HG02884 (cell line): ENCODE measurements around the gene AHNAK.
"Not testable (repeated sequence)": the region's sequence is repeated elsewhere in the genome, so short reads cannot be mapped to it uniquely, and the experiment has no call there.

Experiments used
- ATAC-seq: cut with Tn5 transposase; IDR thresholded peaks from one replicate; pipeline ENCODE4 v1.9.1; 2021; ENCODE audit warnings: mild to moderate bottlenecking, moderate library complexity; ENCODE audit not compliant: unreplicated experiment

Gene AHNAK

DNA sequence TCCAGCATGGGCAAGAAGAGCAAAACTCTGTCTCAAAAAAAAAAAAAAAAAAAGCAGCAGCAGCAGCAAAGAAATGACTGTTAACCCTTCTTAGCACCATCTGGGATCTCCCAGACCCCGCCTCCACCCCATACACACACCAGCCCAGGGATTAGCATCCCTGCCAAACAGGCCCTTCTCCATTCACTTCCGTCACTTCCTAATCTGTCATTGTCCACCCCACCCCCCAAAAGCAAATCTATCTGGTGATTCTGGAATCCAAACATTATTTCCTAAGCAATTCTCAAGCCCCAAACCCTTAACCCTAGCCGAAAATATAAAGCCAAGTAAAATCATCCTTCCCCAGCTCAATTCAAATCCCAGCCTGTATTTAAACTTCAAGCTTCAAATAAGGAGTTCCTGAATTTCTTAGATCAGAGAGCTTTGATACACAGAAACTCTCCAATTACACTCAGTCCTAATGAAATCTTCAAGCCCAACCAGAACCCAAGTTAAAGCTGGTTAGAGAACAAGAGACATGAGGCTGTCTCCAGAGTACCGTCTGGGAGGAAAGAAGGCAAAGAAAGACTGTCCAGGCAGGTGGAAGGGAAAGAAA lies 6.0 kb upstream of the AHNAK start:
- no peak for ATAC-seq

DNA sequence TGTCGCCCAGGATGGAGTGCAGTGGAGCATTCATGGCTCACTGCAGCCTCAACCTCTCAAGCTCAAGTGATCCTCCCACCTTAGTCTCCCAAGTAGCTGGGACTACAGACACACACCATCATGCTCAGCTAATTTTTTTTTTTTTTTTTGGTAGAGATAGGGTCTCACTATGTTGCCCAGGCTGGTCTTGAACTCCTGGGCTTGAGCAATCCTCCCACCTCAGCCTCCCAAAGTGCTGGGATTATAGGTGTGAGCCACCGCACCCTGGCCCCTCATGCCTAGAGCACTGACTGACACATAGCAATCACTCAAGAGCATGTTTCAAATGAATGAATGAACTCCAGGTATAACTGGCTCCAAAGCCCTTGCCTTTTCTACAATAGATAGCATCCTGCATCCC lies 3.9 kb upstream of the AHNAK start:
- ATAC-seq = not testable (repeated sequence)

DNA sequence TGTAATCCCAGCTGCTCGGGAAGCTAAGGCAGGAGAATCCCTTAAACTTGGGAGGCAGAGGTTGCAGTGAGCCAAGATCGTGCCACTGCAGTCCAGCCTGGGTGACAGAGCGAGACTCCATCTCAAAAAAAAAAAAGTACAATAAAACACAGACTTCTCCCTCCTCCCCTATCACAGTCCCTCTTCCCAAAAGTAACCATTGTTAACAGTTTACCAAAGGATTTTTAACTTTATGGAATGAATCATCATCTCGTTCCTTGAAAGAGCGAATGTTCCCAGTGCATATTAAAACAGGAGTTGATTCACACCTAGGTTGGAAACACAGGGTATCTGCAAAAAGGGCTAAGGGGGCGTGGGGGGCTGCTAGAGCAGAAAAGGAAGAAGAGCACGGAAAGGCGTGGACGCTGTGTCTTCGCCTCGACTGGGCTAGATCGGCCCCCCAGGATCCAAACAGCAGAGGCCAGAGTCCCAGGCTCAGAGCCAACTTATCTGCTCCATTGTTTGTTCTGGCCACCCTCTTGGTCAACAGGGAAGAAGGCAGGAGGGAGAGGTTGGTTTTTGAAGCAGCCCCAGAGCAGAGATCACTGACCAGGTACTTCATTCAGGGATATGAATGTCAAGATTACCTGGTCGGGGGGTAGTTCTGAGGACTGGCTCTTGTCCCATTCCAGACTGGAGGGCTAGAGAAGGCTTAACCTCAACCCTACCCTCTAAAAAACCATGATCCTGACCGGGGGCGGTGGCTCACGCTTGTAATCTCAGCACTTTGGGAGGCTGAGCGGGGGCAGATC lies 2.1 kb upstream of the AHNAK start:
- ATAC-seq = no peak

DNA sequence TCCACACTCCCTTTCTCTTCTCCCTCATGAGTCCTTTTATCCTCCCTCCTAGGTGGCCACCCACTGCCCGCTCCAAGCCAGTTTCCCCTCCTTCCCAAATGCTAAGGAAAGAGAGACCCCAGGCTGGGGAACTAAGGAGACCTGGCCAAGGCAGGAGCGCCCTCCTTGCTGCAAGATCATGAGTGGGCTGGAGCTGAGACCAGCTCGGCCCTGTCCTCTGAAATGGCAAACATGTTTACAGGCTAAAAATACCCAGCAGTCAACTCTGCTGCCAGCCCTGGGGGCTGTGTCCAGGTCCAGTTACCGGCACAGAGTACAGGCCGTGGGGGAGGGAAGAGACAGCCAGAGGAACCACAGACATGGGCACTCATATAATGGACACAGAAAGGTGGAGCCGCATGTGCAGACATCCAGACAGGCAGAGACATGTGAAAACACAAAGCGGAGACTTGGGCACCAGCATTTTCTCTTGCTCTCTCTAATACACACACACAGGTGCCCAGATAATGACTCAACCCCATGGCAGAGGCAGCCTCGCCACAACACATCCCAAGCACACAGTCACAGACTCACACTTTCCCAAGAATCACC lies 1.2 kb upstream of the AHNAK start:
- ATAC-seq = no peak

DNA sequence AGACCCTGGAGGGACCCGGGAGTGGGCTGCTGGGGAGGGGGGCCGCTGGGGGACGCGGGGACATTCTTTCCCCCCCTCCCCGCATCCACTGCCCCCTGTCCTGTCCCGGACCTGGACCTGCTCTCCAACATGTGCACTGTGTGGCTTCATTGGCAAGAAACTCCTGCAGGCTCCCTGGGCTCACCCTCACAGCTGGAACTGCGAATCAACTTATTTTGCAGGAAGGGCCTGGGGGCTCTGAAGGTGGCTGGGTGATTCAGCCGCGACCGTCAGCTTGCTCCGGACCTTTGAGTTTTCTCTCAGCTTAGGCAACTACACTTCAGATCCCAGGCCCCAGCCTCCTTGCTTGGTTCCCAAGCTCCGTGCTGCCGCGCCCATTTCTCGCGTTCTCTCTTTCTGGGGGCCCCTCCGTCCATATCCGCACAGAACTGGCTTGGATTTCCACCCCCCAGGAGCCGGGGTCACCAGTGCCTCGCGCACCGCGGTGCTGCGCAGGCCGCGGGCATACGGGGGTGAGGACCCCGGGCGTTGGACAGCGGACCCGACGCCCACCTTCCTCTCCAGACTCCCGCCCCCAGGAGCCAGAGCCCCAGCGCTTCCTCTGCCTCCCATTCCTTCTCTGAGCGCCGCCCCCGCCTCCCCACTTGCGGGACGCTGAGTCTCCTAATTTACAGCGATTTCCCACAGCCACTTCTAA lies 471 bp upstream of the AHNAK start:
- ATAC-seq = no peak

DNA sequence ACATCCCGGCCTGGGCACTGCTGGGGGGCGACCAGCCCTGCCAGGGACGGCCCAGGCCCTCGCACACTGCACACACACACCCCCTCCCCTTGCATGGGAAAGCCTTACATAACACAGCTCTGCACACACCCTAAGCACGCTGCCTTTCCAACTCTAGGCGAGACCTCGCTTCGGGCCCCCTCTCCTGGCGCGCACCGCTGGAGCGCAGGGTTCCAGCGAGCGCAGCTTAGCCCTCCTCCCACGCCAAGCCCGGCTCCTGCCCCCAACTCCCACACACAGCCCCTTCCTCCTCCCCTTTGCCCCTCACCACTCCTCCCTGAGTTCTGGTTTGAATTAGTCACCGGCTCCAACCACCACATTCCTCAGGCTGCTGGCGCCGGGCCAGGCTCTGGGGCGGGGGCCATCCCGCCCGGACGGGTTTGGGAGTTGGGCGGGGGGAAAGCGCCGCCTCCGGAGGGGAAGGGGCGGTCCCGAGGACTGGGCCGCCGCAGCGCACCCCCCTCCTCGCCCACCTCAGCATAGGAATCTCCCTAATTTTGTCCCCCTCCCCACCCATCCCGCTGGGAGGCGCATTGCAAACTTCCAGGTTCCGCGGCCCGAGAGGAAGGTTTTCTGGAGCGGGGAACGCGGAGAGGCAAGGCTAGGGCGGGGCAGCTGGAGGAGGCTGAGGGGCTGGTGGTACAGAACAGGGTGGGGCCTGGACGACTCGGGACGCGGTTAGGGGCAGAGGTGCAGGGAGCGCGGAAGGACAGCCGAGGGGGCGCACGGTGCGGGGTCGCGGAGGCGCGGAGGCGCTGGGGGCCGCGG lies 966 bp downstream of the AHNAK start:
- no peak for ATAC-seq

DNA sequence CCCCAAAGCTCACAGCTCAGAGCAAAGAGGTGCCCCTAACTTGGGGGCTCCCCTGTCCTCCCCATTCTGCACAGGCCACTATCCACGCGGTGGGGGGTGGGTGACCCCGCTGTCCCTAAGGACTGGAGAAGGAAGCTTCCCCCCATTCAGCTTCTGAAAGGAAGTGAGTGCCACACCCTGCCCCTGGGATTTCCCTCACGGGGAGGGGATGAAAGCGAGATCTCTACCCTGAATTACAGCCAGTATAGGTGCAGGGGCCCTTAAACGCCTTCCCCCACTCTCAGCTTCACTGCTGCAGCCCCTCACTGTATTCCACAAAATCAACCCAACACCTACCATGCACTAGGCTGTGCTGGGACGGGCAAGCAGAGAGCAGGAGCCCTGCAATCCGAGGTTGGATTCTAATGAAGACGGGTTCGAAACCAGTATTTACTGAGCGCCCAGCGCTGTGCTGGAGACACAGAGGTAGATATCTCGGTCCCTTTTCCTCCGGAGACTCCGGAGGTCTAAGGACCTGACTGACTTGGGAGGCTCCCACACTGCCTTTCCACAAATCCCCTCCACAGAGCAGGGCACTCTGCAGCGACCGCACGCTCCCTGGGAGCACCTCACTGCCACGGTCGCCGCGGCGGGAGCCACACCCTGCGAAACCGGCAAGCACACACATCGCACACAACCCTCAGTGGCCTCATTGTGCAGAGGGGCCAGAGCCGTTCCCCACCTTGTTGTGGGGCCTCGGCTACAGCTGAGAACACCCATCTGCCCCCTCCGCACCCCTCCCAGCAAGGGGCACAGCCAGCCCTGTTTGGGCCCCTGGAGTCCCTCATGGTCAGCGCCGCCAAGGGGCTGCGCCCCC lies 1.8 kb downstream of the AHNAK start:
- no peak for ATAC-seq

DNA sequence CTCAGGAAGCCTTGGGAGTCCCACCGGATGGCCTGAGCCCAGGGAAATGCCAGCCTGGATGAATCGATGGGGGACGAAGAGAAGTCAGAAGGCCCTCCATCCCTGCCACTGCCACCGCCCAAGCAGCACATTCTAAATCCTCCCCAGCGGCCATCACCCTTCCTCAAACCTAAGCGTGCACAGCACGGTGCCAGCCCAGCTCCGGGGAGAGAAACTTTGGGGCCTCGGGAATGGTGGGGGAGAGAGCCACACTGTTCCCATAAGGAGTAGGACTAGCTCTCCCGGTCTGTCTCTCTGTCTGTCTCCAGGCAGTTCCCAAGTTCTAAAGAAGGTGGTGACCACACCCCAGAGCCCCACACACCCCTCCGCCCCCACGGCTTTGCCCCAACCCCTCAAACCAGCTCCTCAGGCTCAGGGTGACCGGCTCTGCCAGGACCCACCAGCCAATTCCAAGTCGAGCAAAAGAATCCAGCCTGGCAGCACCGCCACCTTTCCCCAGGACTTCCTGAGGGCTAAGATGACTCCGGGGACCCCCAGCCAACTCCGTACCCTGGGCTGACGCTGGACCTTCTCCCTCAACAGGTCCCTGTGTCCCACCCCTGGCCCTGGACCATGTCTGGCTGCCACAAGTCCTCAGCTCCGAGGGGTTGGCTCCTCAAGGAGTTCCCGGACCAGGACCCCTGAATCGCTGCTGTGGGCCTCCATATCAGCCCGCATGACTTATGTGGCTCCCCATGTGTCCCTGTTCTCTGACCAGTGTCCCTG lies 2.7 kb downstream of the AHNAK start:
- no peak for ATAC-seq

DNA sequence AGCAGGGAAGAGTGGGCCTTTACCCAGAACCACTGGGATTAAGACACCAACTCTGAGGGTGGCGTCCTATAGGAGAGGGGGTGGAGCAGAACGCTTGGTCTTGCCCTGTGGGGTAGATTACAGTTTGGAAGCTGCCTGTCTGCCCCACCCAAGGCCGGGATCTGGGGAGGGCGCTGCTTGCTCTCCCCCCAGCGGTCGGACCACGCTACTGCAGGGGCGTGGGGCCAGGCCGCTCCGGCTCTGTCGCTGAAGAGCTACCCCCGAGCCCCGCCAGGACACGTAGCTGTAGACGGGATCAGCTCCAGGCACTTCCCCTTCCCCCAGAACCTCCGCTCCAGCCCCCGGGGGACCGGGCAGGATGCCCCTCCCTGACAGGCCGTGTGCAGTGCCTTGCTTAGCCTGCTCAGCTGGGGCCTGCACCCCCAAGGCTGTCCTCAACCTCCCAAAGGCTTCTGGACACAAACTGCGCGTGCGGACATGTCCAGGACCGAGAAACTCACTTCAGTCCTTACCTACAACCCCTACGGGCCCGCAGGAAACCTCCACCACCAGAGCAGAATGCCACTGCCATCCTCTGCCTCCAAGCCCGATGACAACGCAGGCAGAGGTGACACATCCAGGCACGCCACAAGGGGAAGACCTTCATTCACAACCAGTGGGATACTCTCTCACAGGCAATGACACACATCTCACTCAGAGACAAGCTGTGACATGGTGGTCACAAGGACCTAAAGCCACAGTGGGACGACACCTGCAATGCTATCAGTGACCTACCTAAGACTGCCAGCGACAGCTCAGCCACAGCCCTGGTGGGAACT lies 3.6 kb downstream of the AHNAK start:
- ATAC-seq = no peak

DNA sequence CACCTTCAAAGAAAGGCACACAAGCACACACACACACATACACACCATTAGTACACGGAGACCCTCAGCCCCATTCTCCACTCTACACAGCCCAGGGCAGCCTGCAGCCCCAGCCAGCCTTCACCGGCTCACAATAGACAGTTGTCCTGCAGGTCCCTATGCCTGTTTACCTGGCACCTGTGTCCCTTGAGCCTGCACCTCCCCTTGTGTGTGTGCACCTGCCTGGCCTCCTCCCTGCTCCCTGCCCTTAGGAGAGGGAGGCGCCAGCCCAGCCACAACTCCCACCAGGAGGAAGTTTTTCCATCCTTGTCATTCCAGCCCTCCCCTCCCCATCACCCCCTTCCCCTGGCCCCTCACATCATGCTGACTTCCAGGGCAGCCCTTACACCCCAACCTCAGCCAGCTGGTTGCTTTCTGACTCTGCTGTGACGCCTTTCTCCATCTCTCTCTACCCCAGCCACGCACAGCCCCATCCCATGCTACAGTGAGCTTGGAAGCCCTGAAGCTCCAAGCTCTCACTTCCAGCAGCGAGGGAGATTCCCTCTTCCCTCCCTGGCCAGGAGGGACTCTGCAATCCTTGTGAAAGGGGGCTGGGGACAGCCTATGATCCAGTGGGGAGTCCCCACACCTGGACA lies 4.4 kb downstream of the AHNAK start:
- ATAC-seq = no peak

DNA sequence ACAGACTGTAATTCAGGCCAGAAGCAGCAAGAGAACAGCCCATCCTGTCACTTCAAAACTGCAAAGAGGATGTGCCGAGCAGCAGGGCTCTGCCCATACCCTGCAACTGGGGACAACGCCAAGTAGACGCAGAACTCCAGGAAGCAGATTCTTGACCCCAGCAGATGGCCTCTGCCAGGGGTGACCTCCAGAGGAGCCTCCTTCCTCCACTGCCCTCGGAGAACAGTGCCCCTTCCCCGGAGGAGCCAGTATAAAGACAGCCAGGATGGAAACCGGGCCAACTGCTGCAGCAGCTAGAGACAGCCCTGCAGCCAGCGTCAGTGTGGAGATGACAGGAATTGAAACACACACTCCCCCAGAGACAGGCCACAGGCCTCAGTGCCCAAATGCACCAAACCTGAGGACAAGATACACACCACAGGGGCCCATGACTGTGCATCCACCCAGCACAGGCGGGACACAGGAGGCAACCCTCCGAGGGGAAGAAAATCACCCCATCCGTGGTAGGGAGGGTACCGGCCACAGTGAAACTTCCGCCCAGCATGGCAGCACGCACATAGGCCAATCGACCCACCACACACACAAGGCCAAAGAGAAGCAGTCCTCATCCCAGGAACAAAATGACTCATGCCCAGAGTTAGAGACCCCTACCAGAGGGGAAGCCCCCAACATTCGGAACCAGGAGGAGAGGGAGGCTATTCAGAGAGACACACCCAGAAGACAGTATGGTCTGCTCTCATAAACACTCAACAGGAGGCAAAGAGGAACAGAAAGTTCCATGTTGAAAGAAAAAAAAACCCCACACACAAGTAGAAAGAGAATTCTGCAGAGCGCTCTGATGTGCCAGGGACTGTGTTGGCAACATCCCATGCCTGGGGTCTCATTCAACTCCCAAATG lies 5.6 kb downstream of the AHNAK start:
- ATAC-seq = peak; percentile 44

DNA sequence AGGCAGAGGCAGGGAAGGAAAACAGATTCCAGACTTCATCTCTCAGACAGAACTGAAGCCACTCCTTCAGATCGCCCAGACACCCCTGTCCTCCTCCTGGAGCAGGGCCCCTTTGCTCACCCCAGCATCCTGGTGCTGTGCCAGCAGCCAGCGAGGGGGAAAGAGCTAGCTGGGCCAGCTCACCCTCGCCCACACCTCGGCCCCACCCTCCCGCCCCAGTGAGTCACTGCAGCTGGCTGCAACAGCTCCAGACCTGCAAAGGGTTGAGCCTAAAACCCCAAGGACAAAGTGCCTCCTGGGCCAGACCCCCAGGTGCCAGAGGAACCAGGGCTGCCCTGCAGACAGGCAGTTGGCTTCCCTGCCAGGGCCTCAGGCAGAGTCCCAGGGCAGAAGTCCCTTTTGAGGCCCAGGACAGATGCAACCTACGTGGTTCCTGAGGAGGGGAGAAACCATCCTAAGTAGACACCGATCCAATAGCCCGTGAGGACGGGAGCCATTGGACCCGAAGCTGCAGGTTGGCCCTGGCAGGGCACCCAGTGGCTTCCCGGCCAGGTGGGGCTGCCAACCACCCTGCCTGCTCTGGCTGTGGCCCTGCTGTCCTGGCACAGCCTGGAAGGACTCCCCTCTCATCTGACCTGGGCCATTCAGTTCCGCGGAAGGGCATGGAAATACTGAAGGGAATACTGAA lies 7.2 kb downstream of the AHNAK start:
- no peak for ATAC-seq

DNA sequence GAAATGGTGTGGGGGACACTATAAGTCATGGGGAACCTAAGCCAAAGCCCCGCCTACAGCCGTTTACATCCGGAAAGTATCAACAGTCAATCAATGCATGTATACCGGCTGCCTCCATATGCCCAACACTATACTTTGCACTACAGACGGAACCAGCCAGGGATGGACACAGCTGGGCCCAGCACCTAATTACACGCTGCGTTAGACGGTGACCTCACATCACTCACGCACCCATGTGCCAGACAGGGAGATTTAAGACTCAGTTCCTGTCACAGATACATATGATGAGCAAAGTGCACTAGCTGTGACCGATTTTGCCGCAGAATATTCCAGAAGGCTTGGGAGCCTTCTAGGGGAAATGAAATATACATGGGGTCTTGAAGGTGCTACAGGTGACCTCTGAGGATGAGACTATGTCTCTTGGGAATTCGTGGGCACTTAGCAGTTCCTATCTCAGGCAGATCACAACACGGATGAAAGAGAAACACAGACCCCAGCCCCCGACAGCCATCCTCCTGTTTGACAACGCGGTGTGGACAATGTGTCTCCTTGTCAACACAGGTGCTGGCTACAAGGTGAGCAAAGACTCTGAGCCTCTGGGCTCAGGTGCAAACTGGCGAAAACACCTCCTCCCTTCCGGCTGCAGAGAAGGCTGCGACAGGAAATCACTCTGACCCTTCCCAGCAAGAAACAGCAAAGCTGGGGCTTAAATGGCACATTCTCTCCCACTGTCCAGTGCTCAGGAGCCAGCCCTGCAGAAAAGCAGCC lies 8.0 kb downstream of the AHNAK start:
- no peak for ATAC-seq

DNA sequence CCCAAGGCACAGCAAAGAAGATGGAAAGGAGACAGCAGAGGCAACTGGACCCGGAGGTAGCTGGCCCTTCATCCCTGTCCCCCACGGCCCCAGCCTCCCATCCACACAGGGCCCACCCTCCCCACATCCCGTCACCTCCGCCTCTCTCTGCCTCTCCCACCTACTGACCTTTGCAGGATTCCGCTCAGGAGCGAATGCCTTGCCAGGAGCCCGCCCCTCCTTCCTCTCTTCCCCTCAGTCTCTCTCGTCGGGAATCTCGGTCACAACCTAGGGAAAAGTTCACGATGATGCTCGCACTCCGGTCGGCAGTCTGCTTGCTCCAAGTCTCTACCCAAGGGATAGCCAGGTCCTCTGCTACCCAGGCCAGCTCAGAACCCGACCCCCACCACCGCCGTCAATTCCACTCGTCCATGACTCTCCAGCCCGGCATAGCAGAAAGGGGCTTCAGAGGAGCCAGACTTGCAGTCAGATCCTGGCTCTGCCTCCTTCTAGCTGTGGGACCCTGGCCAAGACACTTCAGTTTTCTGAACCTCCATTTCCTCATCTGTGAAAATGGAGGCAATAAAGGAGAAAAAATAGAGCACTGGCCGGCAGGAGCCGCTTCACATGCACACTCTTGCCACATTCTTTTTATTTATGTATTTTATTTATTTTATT lies 10.2 kb downstream of the AHNAK start:
- no peak for ATAC-seq

DNA sequence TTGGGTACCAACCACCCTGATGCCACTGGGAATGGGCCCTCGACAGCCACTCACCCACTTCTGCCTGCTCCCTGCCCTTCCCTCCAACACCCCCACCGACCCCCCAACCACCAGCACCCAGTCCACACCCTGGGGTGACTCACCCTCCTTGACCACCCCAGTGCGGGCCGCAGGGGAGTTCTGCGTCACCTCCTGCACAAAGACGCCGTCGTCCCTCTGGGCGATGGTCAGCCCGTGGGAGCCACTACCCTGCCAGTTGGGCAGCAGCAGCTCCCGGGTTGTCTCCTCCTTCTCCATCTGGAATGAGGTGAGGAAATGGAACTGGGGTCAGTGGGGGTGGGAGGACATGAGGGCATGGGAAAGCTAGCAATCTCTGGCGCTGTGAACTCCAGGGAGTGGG lies 10.8 kb downstream of the AHNAK start:
- no peak for ATAC-seq
